ENCODE data around the gene POLR3A.

Gene POLR3A

GRCh38 chr10:78046711-78047269 is 17.5 kb upstream of the POLR3A start:
- no peak for DNase-seq (ENCODE audit: low spot score)

GRCh38 chr10:78045856-78046255 is 16.5 kb upstream of the POLR3A start:
- no peak for DNase-seq (ENCODE audit: low spot score)

GRCh38 chr10:78045237-78045636 is 15.9 kb upstream of the POLR3A start:
- DNase-seq (ENCODE audit: low spot score): no peak

- DNase-seq (ENCODE audit: low spot score): no peak
Measured at GRCh38 chr10:78044699-78045098, 15.4 kb upstream of the POLR3A start.

GRCh38 chr10:78044179-78044578 is 14.9 kb upstream of the POLR3A start:
- no peak for DNase-seq (ENCODE audit: low spot score)

- DNase-seq (ENCODE audit: low spot score): no peak
Measured at GRCh38 chr10:78042752-78043104, 13.4 kb upstream of the POLR3A start.

- DNase-seq (ENCODE audit: low spot score): no peak
Measured at GRCh38 chr10:78042058-78042751, 12.9 kb upstream of the POLR3A start.

GRCh38 chr10:78041170-78042057 is 12.1 kb upstream of the POLR3A start:
- DNase-seq (ENCODE audit: low spot score): no peak

GRCh38 chr10:78039743-78040142 is 10.4 kb upstream of the POLR3A start:
- no peak for DNase-seq (ENCODE audit: low spot score)

GRCh38 chr10:78038791-78039547 is 9.7 kb upstream of the POLR3A start:
- DNase-seq (ENCODE audit: low spot score): no peak

GRCh38 chr10:78038105-78038504 is 8.8 kb upstream of the POLR3A start:
- no peak for DNase-seq (ENCODE audit: low spot score)

- DNase-seq (ENCODE audit: low spot score): no peak
Measured at GRCh38 chr10:78035933-78036583, 6.7 kb upstream of the POLR3A start.

- DNase-seq (ENCODE audit: low spot score): no peak
Measured at GRCh38 chr10:78035437-78035836, 6.1 kb upstream of the POLR3A start.

- no peak for DNase-seq (ENCODE audit: low spot score)
Measured at GRCh38 chr10:78035025-78035424, 5.7 kb upstream of the POLR3A start.

- peak; percentile 94 for DNase-seq (ENCODE audit: low spot score)
Measured at GRCh38 chr10:78033637-78034470, 4.5 kb upstream of the POLR3A start, which contains the start of gene RPS24. TSS of gene RPS24 (plus strand) at chr10:78033863. CDS start at chr10:78033902, 39 bp downstream.

- no peak for DNase-seq (ENCODE audit: low spot score)
Measured at GRCh38 chr10:78033387-78033636, 4.0 kb upstream of the POLR3A start.

- DNase-seq (ENCODE audit: low spot score): peak; percentile 62
Measured at GRCh38 chr10:78028438-78029268, 662 bp downstream of the POLR3A start.

GRCh38 chr10:78025685-78026364 is 3.5 kb downstream of the POLR3A start:
- no peak for DNase-seq (ENCODE audit: low spot score)

- no peak for DNase-seq (ENCODE audit: low spot score)
Measured at GRCh38 chr10:78023741-78024140, 5.6 kb downstream of the POLR3A start.

GRCh38 chr10:78021201-78021600 is 8.1 kb downstream of the POLR3A start:
- no peak for DNase-seq (ENCODE audit: low spot score)
